Activated T-cell treated with anti-CD3 and anti-CD28 coated beads, Interleukin-2, amount 50 U/mL, for 1 hour (primary cell): Measurements from ENCODE around the gene MRPL28.
A peak's percentile ranks its signal among the peaks of the same experiment; 100 is the strongest.
"Not testable (repeated sequence)": the region's sequence is repeated elsewhere in the genome, so short reads cannot be mapped to it uniquely, and the experiment has no call there.

Experiments
- DNase-seq: peaks from one replicate; pipeline ENCODE4 v3.0.0-alpha.2; 2020

MRPL28 gene

DNA sequence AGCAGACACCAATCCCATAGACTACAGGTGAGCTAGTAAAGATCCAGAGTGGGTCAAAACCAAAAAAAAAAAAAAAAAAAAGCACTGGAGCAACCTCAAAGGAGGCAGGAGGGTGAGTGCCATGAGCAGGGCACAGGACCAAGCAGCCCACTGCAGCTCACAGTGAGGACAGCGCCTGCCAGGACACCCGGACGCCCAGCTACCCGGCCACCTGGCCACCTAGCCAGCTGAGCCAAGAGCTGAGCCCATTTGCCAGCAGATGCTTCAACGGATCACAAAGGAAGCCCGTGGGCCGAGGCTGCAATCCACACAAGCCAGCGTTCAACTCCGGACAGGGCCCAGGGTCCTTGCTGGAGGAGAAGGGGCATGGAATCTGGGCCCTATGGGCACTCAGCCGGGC is 32.9 kb downstream of the MRPL28 start:
- DNase-seq: no peak

DNA sequence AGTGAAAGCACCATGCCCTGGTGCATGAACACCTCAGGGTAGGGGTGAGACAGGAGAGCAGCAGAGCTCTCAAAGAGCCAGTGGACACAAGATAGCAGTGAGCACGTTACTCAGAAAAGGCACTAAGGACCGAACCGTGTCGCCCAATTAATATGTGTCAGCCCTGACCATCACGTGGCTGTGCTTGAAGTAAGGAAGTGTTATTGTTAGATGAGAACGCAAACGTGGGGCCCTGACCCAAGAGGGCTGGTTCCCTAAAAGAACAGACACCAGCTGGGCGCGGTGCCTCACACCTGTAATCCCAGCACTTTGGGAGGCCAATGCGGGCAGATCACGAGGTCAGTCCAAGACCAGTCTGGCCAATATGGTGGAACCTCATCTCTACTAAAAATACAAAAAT is 34.1 kb downstream of the MRPL28 start:
- DNase-seq: no peak

DNA sequence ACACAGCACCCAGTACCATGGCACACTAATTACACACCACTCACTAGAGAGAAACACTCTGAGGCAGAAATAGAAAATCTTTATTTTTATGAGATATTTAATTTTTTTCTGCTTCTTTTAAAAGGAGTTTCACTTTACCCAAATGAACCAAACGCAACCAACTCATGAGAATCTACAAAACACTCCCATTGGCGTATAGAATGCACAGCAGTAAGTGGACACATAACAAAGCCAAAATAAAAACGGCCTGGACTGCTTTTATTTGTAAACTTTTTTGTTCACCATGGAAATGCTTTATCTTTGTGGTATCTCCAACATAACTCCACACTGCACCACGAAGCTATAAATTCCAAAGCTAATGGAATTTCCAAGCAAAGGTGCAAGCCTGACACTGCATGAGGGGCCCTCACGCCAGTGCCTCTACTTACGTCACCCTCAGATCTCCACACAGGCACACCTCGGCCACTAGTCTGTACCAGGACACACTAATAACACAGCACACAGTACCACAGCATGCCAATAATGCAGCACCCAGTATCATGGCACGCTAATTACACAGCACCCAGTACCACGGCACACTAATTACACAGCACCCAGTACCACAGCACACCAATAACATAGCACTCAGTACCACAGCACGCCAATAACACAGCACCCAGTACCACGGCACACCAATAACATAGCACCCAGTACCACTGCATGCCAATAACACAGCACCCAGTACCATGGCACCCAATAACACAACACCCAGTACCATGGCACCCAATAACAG is 35.3 kb downstream of the MRPL28 start:
- DNase-seq: not testable (repeated sequence)

DNA sequence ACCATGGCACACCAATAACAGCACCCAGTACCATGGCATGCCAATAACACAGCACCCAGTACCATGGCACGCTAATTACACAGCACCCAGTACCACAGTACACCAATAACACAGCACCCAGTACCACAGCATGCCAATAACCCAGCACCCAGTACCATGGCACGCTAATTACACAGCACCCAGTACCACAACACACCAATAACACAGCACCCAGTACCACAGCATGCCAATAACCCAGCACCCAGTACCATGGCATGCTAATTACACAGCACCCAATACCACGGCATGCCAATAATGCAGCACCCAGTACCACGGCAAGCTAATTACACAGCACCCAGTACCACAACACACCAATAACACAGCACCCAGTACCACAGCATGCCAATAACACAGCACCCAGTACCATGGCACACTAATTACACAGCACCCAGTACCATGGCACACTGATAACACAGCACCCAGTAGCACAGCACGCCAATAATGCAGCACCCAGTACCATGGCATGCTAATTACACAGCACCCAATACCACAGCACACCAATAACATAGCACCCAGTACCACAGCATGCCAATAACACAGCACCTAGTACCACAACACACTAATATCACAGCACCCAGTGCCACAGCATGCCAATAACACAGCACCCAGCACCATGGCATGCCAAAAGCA is 36.0 kb downstream of the MRPL28 start:
- DNase-seq: not testable (repeated sequence)

DNA sequence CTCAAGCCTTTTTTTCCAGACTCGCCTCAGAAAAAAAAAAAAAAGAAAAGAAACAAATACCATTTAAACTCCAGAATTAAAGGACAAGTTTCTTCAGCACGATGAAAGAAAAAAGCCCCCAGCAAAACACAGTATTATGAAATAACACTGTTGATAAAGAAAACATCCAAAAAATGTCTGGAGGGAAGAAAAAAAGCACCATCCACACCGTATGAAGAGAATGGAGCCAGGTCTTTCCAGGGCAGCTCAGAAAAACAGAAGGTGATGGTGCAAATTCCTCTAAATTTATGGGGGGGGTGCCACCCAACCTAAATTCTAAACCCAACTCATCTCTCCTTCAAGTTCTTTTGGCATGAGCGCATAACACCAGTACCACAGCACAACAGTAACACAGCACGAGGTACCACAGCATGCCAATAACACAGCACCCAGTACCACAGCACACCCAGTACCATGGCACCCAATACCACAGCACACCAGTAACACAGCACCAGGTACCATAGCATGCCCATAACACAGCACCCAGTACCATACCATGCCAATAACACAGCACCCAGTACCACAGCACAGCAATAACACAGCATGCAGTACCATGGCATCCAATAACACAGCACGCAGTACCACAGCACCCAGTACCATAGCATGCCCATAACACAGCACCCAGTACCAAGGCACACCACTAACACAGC is 36.8 kb downstream of the MRPL28 start:
- no peak for DNase-seq

GRCh38 chr16:331181-331814 is 39.0 kb downstream of the MRPL28 start:
- not testable (repeated sequence) for DNase-seq

GRCh38 chr16:330741-331140 is 39.6 kb downstream of the MRPL28 start:
- DNase-seq: no peak

DNA sequence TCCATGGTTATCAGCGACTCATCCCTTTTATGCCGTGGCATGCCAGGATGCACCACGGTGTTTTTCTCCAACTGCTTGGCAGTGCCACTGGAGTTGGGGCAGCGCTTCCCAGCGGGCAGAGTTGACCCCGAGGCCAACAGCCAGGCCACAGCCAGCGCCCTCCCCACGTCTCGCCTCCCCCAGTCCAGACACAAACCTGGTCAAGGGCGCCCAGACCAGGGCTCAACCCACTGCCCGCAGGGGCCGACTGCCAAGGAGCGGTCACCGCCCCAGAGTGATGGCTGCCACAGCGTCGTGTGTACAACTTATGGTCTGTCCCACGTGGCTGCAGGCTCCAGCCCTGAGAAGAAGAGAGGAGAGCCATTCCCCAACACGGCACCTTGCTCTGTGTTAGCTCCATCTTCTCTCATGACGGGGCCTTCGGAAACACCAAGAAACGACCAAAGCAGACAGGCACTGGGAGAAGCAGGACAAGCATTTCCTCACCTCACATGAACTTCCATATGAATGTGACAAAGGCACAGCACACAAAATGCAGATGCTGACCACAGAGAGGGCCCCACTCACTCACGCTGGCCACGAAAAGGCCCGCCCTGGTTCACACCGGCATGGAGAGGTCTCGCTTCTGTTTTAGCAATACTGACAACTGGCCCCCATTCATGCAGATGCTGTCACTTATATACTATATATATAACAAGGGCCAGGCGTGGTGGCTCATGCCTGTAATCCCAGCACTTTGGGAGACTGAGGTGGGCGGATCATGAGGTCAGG is 44.8 kb downstream of the MRPL28 start:
- DNase-seq: no peak

DNA sequence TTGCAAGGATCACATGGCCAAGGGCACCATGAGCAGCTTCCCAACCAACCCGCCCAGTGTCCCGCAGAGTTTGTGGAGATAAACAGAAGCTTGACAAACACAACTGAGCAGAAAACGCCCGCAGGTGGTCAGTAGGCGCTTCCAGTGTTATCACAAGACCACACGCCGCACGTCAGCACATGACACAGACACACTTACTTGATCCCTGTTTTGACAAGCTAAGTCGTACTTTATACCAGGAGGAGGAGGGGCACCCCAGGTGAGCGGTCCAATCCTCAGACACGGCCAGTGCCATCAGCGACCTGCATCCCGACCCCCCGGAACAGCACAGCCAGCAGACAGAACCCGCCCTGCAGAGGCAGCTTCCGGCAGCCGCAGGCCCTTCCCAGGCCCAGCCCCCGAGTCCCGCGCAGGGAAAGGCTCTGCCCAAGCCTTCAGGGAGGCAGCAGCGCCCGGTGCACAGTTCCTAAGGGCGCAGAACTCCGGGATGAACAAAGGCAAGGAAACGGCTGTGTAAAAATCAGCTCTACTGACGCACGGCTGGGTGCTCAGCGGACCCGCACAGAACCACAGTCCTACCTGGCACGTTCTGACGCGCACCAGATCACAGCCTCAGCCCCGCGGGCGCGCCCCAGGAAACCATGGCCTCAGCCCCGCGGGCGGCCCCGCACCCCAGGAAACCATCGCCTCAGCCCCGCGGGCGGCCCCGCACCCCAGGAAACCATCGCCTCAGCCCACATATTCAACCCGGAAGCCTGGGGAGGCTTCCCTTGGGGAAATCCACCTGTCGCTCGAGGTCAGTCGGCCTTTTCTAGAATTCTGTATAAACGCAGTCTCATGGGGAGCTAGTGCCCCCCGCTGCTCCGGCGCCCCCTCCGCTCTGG is 45.6 kb downstream of the MRPL28 start:
- DNase-seq: peak; percentile 80

DNA sequence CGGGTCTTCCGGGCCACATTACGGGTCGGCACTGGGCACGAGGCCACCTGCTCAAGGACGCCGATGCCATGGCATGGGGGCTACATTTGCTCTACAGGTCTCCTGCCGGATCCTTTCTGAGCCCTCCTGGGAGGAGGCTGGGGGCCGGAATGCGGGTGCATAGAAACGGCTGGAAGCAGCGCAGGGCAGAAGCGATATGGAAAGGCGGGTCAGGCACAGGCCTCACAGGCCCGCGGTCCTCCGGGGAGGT is 46.2 kb downstream of the MRPL28 start:
- no peak for DNase-seq

DNA sequence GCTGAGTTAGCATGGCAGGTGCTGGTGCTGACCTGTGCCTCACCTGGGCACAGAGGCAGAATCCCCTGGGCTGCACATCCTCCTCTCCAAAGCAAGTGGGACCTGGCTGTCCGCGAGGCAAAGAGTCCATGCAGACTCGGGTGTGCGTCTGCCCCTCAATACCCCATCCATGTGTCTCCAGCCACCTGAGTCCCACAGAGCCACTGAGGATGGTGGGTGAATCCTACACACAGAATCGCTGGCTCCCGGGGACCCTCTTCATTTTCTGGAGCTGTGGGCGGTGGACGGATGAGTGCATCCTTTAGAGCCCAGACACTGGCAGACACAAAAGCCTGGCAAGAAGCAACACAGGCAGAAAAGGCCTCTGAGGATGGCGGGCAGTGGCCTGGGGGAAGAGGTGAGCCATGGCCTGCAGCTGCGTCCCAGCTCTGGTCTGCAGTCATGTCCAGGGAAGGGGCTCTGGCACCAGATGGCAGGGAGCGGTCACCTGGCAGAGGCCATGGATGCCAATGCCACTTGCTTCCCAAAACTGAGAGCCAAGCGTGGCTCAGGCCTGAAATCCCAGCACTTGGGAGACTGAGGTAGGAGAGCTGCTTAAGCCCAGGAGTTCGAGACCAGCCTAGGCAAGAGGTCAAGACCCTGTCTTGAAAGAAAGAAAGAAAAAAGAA is 47.7 kb downstream of the MRPL28 start:
- DNase-seq: no peak

- no peak for DNase-seq
Observed at GRCh38 chr16:321532-321931, 48.8 kb downstream of the MRPL28 start.

GRCh38 chr16:320206-320605 is 50.1 kb downstream of the MRPL28 start:
- DNase-seq: no peak

- DNase-seq: no peak
Observed at GRCh38 chr16:318628-319027, 51.7 kb downstream of the MRPL28 start.

DNA sequence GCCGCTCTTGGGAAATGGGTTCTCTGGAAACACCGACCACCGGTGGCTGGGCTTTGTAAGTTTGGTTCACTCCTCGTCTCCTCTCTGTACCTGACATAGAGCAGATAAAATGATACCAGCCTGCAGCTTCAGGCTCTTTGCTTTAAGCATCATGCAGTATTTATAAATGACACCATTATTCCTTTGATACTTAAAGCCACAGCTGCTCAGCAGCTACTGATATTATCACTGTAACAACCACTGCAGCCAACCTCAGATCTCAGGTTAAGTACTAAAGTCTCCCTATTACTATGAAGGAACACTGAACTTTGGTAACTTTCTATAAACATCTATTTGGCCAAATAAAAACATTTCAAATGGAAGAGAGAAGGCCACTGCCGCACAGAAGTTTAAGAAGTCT is 52.8 kb downstream of the MRPL28 start:
- no peak for DNase-seq
